CD14-positive monocyte (primary cell): ENCODE data around the gene TANGO2. TPM values are rescaled to one million over a fixed set of nuclear protein-coding genes. Genes with fewer than 3 reads are reported as not detected.

Source experiments
- DNase-seq, 3 donors: peaks; one replicate each; pipeline ENCODE4 v3.0.0-alpha.2; 2011 to 2022
- H2AFZ ChIP-seq: 2 replicates; pipeline ENCODE4 v1.6.0; 2012; ENCODE audit warnings: mild to moderate bottlenecking, low read depth, low read length, inconsistent platforms; ENCODE audit not compliant: insufficient read depth, poor library complexity, severe bottlenecking
- H3K27ac ChIP-seq, 2 donors: 1 replicate in 1 of 2; 2 replicates in 1 of 2; pipeline ENCODE4 v1.5.1; 2012 to 2013; ENCODE audit warnings: low read length in 2 of 2, control low read depth in 1 of 2, inconsistent platforms in 1 of 2, low read depth in 1 of 2, mild to moderate bottlenecking in 1 of 2
- H3K27me3 ChIP-seq, 2 donors: one replicate each; pipeline versions ENCODE4 v1.6.0 to v1.6.1; 2011 to 2013; ENCODE audit warnings: low read length in 2 of 2; ENCODE audit not compliant: control insufficient read depth in 2 of 2, insufficient read depth in 2 of 2
- H3K36me3 ChIP-seq, 2 donors: replicated peaks in 1 of 2; 1 replicate in 1 of 2; 2 replicates in 1 of 2; pipeline versions ENCODE4 v1.5.1 to v1.6.1; 2012 to 2013; ENCODE audit warnings: low read length in 2 of 2, control low read depth in 1 of 2, inconsistent platforms in 1 of 2, mild to moderate bottlenecking in 1 of 2; ENCODE audit not compliant: insufficient read depth in 2 of 2, control insufficient read depth in 1 of 2
- H3K4me1 ChIP-seq, 2 donors: 1 replicate in 1 of 2; 2 replicates in 1 of 2; pipeline versions ENCODE4 v1.5.1 to v1.6.1; 2012 to 2013; ENCODE audit warnings: low read length in 2 of 2, control low read depth in 1 of 2, inconsistent platforms in 1 of 2, mild to moderate bottlenecking in 1 of 2, moderate library complexity in 1 of 2; ENCODE audit not compliant: insufficient read depth in 2 of 2, control insufficient read depth in 1 of 2
- H3K4me2 ChIP-seq: replicated peaks from 2 replicates; pipeline ENCODE3; 2012; ENCODE audit warnings: low read length, moderate library complexity, mild to moderate bottlenecking; ENCODE audit not compliant: poor library complexity, severe bottlenecking; ENCODE audit errors: extremely low read depth
- H3K4me3 ChIP-seq, 3 experiments: fragments of 200-600 bp in 1 of 3; sonication (generic) in 1 of 3; replicated peaks in 1 of 3; 1 replicate in 2 of 3; 2 replicates in 1 of 3; pipeline ENCODE4 v1.5.1; 2011 to 2013; ENCODE audit warnings: low read length in 3 of 3, mild to moderate bottlenecking in 3 of 3, control low read depth in 2 of 3, low read depth in 2 of 3, inconsistent platforms in 1 of 3, moderate library complexity in 1 of 3
- H3K79me2 ChIP-seq: 2 replicates; pipeline ENCODE4 v1.6.0; 2012; ENCODE audit warnings: mild to moderate bottlenecking, control low read depth, inconsistent platforms, low read length, moderate library complexity; ENCODE audit not compliant: insufficient read depth
- H3K9ac ChIP-seq: 2 replicates; pipeline ENCODE4 v1.6.0; 2017; ENCODE audit warnings: low read length, mild to moderate bottlenecking; ENCODE audit not compliant: insufficient read depth, poor library complexity, severe bottlenecking
- H3K9me3 ChIP-seq, 2 donors: replicated peaks in 1 of 2; 1 replicate in 1 of 2; 2 replicates in 1 of 2; pipeline versions ENCODE4 v1.5.1 to v1.6.1; 2012 to 2013; ENCODE audit warnings: low read length in 2 of 2, control low read depth in 1 of 2; ENCODE audit not compliant: control insufficient read depth in 1 of 2, insufficient read depth in 1 of 2
- H4K20me1 ChIP-seq: 2 replicates; pipeline ENCODE4 v1.6.0; 2012; ENCODE audit warnings: mild to moderate bottlenecking, low read length, control low read depth, moderate library complexity; ENCODE audit not compliant: insufficient read depth
- H3K27ac Mint-ChIP-seq, 7 donors: one replicate each; pipeline ENCODE4 v1.8.0; 2020; ENCODE audit warnings: mild to moderate bottlenecking in 7 of 7, mixed read lengths in 7 of 7, moderate library complexity in 6 of 7, inconsistent platforms in 2 of 7
- H3K27me3 Mint-ChIP-seq, 3 donors: one replicate each; pipeline ENCODE4 v1.8.0; 2021 to 2022; ENCODE audit warnings: low read depth in 3 of 3, mild to moderate bottlenecking in 3 of 3, mixed read lengths in 3 of 3, moderate library complexity in 3 of 3, inconsistent platforms in 1 of 3
- H3K36me3 Mint-ChIP-seq, 2 donors: one replicate each; pipeline ENCODE4 v1.8.0; 2020; ENCODE audit warnings: mixed read lengths in 2 of 2, inconsistent platforms in 1 of 2, mild to moderate bottlenecking in 1 of 2
- H3K4me1 Mint-ChIP-seq: one replicate; pipeline ENCODE4 v1.8.0; 2020; ENCODE audit warnings: mild to moderate bottlenecking, mixed read lengths
- H3K4me3 Mint-ChIP-seq, 2 donors: one replicate each; pipeline ENCODE4 v1.8.0; 2020; ENCODE audit warnings: mild to moderate bottlenecking in 2 of 2, mixed read lengths in 2 of 2, moderate library complexity in 1 of 2
- H3K9me3 Mint-ChIP-seq, 7 donors: one replicate each; pipeline ENCODE4 v1.8.0; 2020 to 2022; ENCODE audit warnings: mixed read lengths in 7 of 7, mild to moderate bottlenecking in 6 of 7, moderate library complexity in 6 of 7, inconsistent platforms in 2 of 7
- CTCF ChIP-seq: fragments of 200-600 bp; IDR thresholded peaks from one replicate; pipeline ENCODE4 v1.8.0; 2022; ENCODE audit warnings: antibody characterized with exemption, mild to moderate bottlenecking
- WGBS: methylation state at CpG from one replicate; pipeline ENCODE4 v1.1.5; 2013; ENCODE audit warnings: missing lambda C conversion rate; ENCODE audit not compliant: insufficient coverage; 5-methylcytosine and 5-hydroxymethylcytosine counted together
- intact Hi-C, 2 donors: fragments of 100-400 bp; cut with micrococcal nuclease; formaldehyde crosslinking; loops; one replicate each; pipeline versions ENCODE4 v1.15.0 to v1.15.1; 2023
- polyA plus RNA-seq, 3 donors: library from polyadenylated mRNA; depleted of rRNA in 1 of 3; unstranded in 2 of 3; stranded (reverse) in 1 of 3; fragments of 300-500 nt in 2 of 3; fragments of >200 nt in 1 of 3; fragmentation: Illumina TruSeq in 2 of 3; gene quantifications; 1 replicate in 2 of 3; 2 replicates in 1 of 3; pipeline ENCODE4 v1.2.3, GENCODE V29; 2012 to 2021

The TANGO2 gene
- polyA plus RNA-seq, 3 donors = 56.4 to 94.9 (median 58.2) TPM

- Mint-ChIP-seq H3K36me3 (no peaks in the 10 kb centered on the region), H3K27me3 (peaks cover 8 to 22% (median 10%) of the 10 kb centered on the region in 3 donors), H3K4me3 (no peak overlapping the region), H3K4me1 (no peaks in the 10 kb centered on the region), H3K9me3 (peaks cover 6 to 10% (median 7%) of the 10 kb centered on the region in 7 donors), H3K27ac (no peak overlapping the region)
- H3K9ac ChIP-seq = no peak overlapping the region
- H3K4me3 ChIP-seq = no peak overlapping the region
- H3K4me1 ChIP-seq = no peaks in the 10 kb centered on the region
- WGBS = 57% methylated on average over 9 of the region's 16 CpGs
- no peak overlapping the region for H3K27ac ChIP-seq
- peaks cover 0 to 3% of the 10 kb centered on the region in 2 donors for H3K9me3 ChIP-seq
- H3K79me2 ChIP-seq = no peaks in the 10 kb centered on the region
- H3K4me2 ChIP-seq = no peak overlapping the region
- H3K27me3 ChIP-seq = no peaks in the 10 kb centered on the region
- no peak for DNase-seq
- TF ChIP-seq CTCF = no peak
- no peaks in the 10 kb centered on the region for H4K20me1 ChIP-seq
- H2AFZ ChIP-seq = no peak overlapping the region
- intact Hi-C loops = no loop called here
- H3K36me3 ChIP-seq = no peaks in the 10 kb centered on the region
These were observed 22.5 kb upstream of the TANGO2 start for GRCh38 chr22:19998232-19998951.

GRCh38 chr22:19998991-19999820 lies 21.7 kb upstream of the TANGO2 start:
- no peak overlapping the region for H3K4me3 ChIP-seq
- no peaks in the 10 kb centered on the region for H3K79me2 ChIP-seq
- Mint-ChIP-seq H3K27me3 (peaks cover 8 to 22% (median 10%) of the 10 kb centered on the region in 3 donors), H3K27ac (no peak overlapping the region), H3K9me3 (peaks cover 13 to 18% (median 15%) of the 10 kb centered on the region in 7 donors), H3K4me3 (no peak overlapping the region), H3K36me3 (no peaks in the 10 kb centered on the region), H3K4me1 (no peaks in the 10 kb centered on the region)
- H4K20me1 ChIP-seq = no peaks in the 10 kb centered on the region
- H3K9ac ChIP-seq = no peak overlapping the region
- peaks cover under 1 to 11% of the 10 kb centered on the region in 2 donors for H3K9me3 ChIP-seq
- H3K27me3 ChIP-seq = no peaks in the 10 kb centered on the region
- DNase-seq = no peak
- 82% methylated on average over 3 of the region's 8 CpGs for WGBS
- H2AFZ ChIP-seq = no peak overlapping the region
- H3K4me1 ChIP-seq = no peaks in the 10 kb centered on the region
- H3K36me3 ChIP-seq = no peaks in the 10 kb centered on the region
- no peak for TF ChIP-seq CTCF
- H3K4me2 ChIP-seq = no peak overlapping the region
- H3K27ac ChIP-seq = no peak overlapping the region
- intact Hi-C loops = no loop called here
